Activated naive CD4-positive, alpha-beta T cell treated with Interleukin-2 at 50 U/mL for 16 hours (primary cell): ENCODE results near the gene BRF1.
"Not testable (repeated sequence)": the region's sequence is repeated elsewhere in the genome, so short reads cannot be mapped to it uniquely, and the experiment has no call there.

ENCODE experiments used
- DNase-seq: peaks from one replicate; pipeline ENCODE4 v3.0.0-alpha.2; 2020

Gene BRF1

DNA sequence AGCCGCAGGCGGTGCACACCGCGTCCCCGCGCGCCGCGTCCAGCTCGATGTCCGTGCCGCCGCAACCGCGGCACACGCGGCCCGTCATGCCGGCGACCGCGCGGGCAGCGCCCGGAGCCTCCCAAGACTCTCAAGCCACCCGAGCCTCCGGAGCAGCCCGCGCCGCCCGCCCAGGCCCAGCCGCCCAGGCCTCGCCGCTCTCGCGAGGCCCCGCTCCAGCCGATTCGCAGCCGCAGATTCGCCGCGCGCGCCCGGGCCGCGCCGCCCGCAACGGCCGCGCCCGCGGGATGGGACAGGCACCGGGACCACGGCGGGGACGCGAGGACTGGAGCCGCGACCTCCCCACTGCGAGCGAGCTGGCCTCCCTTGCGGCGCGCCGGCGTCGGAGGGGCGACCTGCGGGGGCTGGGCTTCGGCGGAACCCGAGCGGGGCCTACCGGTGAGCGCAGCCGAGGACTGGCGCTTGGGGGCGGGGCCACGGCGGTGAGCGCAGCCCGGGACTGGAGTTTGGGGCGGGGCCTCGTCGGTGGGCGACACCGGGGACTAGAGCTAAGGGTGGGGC lies at the start of gene BRF1:
Gene BRF1 (minus strand): TSS at position 460 of the 561 bp plus-strand sequence. CDS start 372 bp downstream, at position 88.
- peak; percentile 99 for DNase-seq

- no peak for DNase-seq
Measured at GRCh38 chr14:105349992-105350391, 49.2 kb upstream of the BRF1 start.

DNA sequence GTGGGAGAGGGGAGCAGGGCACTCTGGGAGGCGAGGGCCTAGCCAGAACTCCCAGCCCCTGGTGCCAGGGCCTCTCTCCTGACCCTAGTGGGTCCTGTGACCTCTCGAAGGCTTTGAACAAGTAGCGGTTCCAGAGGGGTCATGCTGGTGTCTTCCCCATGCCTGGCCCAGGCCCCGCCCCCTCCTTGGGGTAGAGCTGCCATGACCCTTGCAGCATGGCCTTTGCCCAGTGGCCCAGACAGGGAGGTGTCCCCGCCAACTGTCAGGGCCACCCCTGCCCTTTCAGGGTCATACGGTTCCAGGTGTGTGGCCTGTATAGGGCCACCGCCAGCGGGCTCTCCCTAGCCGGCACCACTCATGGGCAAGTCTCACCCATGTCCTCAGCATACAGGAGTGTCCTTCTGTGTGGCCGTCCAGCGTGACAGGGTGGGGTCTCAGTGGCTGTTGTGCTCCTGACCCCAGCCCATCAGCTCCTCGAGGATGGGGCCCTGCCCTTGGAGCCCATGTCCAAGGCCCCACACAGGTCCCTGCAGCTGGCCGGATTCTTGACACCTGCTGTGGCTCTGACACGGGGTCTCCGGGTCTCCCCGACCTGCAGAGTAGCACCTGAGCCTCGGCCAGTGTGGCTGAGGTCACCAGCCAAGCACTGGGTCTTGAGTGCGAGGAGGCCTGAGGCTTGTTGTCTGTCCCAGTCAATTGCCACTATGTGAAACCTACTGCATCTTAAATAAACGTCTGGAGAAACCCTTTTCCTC lies 48.3 kb upstream of the BRF1 start:
- no peak for DNase-seq

DNA sequence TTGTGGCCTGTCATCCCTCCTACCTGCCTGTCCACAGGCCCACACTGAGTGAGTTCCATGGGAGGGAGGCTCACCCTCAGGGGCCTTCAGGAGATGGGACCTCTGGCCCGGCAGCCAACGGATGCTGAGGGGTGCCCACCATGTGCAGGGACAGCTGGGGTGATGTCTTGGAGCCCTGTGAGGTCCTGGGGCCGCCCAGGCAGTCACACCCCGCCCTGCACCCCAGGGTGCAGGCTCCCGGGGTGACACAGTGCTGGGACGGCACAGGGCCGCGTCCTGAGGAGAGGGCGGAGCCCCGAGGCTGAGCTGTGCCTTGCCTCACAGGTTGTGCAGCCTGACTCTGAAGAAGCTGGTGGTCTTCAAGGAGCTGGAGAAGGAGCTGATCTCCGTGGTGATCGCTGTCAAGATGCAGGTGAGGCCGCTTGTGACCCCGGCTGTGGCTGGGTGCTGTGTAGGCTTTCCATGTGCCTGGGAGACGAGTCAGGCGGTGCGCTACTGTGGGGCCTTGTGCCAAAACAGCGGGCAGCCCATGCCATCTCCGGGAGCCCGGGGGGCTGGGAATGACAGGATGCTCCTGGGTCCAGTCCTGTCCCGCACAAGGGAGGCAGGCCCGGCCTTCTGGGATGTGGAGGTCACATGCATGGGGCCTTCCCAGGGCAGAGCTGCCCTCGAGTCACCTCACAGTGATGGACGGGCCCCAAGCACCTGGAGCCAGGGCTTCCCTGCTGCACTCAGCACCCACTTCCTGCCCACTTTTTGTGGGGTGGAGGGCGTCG lies 47.6 kb upstream of the BRF1 start:
- DNase-seq = no peak

DNA sequence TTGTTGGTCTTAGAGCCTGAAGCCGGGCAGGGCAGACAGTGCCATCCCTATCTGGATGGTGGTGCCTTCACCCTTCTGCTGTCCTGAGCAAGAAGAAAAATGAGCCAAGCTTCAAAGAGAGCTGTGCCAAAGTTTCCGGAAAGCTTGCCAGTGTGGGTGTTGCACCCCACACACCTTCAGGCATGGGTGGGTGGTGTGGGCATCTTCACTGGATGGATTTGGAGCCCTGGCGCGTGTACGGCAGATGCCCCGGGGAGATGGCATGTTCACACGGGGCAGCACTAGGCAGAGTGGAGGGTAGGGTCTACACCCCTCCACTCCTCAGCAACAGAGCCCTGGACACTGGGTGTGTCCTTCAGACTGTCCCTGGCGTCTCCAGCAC lies 46.8 kb upstream of the BRF1 start:
- no peak for DNase-seq

DNA sequence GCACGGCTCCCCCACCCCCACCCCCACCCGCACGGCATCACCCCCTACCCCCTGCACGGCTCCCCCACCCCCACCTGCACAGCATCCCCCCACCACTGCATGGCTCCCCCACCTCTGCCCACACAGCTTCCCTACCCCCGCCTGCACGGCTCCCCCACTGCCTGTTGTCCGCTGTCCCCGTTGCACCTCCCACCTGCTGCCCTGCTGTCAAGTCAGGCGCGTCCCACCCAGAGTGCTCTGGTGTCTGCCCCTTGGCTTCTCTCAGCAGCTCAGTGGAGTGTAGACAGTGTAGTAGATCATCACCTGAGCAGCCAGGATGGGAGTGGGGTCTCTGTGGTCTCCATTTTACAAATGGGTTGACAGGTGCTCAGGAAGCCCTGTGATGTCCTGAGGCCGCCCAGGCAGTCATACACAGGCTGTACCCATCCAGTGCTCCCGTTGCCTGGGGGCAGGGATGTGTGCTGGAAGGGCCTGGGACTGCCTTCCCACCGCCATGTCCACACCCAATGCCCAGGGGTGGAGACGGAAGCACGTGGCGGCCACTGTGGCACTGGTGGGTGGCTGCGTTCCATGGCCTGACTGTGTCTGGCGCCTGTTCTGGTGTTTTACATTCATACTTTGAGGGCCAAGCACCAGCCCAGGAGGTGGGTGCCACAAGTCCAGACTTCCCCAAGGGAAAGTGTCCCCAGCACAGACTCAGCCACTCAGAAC lies 46.2 kb upstream of the BRF1 start:
- no peak for DNase-seq

- no peak for DNase-seq
Measured at GRCh38 chr14:105346200-105346533, 45.4 kb upstream of the BRF1 start.

DNA sequence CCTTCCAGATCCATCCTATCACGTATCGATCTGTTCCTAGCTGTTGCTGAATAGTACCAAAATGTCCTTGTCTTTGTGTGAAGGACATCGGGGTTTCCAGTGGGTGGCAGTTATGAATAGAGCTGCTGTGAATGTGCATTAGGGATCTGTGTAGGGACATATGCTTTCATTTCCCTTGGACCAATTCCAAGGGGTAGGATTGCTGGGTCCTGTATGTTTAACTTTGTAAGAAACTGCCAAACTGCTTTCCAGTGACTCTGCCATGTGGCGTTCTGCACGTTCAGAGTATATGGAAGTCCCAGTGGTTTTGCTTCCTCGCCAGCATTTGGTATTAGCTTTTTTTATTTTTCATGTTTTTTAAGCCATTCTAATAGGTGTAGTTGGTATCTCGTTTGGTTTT lies 42.4 kb upstream of the BRF1 start:
- no peak for DNase-seq

DNA sequence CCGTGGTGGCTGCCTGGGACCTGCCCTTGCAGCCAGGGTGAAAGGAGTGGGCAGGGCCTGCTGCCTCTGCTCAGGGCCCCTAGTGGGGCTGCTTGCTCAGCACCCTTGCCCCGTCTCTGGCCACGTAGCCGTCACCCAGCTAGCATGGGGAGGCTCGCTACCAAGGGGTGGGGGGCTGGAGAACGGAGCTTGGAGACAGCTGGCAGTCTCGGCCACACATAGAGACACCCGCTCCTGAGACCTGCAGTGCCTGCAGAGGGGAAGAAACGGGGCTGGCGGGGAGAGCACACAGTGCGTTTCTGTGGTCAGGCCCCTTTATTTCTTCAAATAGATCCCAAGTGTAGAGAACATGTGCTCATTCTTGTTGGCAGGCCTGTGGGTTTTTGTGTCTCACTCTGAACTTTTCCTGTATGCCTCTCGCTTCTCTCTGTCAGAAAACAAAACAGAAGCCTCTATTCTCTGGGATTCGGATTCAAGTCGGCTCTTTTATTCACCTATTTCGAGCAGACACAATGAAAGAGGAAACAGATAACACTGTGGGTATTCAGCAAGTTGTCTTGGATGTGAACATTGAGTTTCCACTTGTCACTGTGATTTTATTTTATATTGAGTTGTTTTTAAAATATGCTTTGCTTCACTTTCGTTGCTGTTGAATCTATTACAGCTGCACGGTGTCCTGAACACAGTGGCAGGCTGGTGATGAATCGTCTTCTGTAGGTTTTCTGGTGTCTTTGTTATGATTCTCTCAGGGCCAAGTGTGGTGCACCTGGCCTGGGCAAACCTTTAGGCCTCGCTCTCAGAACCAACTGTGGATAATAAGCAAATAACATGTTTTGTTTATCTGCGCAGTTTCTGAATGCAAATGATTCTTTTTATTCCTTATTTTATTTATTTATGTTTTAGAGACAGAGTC lies 40.3 kb upstream of the BRF1 start:
- DNase-seq = no peak

- no peak for DNase-seq
Measured at GRCh38 chr14:105337966-105338741, 37.4 kb upstream of the BRF1 start.

- DNase-seq = no peak
Measured at GRCh38 chr14:105337433-105337832, 36.6 kb upstream of the BRF1 start.

DNA sequence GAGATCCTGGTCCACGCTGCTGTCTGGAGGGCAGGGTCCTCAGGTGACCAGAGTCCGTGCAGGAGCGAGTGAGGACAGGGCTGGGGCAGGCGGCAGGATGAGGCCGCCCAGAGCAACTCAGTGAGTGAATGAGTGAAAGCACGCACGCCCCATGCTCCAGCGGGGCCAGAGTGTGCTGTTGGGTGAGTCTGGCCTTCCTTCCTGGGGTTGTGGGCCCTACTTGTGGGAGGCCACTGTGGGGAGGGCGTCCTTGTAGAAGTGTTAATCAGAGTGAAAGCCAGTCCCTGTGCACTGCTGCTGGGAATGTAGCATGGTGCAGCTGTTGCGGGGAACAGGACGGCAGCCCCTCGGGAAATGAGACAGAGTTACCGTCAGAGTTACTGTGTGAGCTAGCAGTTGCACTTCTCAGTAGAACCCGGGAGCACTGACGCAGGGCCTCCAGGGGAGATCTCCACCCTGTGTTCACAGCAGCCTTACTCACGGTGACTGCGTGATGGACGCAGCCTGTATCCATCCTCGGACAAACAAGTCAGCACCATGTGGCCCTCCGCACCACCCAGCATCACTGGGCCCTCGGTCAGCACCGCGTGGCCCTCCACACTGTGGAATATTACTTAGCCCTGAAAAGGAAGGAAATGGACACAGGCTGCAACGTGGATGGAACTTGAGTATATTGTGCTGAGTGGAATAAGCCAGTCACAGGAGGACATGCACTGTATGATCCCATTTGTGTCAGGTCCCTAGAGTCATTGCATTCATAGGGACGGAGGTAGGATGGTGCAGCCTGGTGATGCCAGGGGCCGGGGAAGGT lies 35.9 kb upstream of the BRF1 start:
- no peak for DNase-seq

GRCh38 chr14:105335735-105336476 lies 35.1 kb upstream of the BRF1 start:
- no peak for DNase-seq

GRCh38 chr14:105335231-105335542 lies 34.4 kb upstream of the BRF1 start:
- DNase-seq = not testable (repeated sequence)

- DNase-seq = no peak
Measured at GRCh38 chr14:105334383-105335230, 33.8 kb upstream of the BRF1 start.

GRCh38 chr14:105333613-105334364 lies 33.0 kb upstream of the BRF1 start:
- no peak for DNase-seq

DNA sequence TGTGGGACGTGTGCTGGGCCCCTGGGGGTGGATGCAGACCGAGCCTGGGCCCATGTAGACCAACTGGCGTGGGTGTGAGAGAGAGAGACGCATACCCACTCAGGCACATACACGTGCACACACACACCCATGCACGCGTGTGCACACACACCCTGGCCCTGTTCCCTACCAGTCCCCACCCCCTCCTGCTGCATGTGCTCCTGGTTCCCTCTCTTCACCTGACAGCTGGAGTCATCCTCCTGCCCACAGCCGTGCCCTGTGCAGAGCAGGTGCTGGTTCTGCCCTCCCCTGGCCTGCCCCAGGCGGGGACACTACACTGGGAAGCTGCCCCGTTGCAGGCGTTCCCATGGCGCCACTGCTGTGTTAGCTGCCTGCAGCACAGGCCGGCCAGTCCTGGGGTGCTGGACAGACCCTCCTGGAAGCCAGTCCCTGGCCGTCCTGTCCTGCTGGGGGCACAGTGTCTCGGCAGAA lies 32.3 kb upstream of the BRF1 start:
- no peak for DNase-seq

DNA sequence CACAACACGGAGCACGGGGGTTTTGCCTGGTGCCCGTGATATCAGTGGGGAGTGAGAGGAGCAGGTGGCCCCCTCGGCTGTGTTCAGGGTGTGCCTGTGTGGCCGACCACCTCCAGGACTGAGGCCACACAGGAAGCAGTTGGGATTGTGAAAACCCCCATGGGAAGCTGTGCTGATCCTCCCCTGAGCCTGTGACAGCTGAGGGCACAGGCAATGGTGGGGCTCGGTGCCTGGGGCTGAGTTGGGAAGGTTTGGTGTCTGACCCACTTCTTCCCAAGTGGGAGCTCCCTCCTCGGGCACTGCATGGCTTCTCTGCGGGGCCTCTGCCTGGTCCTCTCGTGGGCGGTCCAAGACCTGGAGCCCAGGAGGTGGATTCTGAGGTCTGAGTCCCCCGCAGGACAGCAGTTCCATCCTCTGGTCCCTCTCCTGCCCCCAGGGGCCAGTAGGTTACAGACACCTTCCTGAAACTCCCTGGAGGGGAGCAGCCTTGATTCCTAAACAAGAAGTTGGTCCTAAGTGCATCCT lies 31.6 kb upstream of the BRF1 start:
- no peak for DNase-seq
